T-cell (primary cell): ENCODE results near the gene FNBP1L. TPM values are rescaled to one million over a fixed set of nuclear protein-coding genes. Genes with fewer than 3 reads are reported as not detected.
"Not testable (repeated sequence)": the region's sequence is repeated elsewhere in the genome, so short reads cannot be mapped to it uniquely, and the experiment has no call there.

Experiments
- ATAC-seq, 4 experiments: fragments of 200-7000 bp in 3 of 4; fragments of 150-1000 bp in 1 of 4; cut with Tn5 transposase; replicated peaks in 1 of 4; 1 replicate in 3 of 4; 2 replicates in 1 of 4; pipeline ENCODE4 v1.10.0; 2021; ENCODE audit warnings: moderate library complexity in 3 of 4, mild to moderate bottlenecking in 2 of 4, moderate number of reproducible peaks in 1 of 4
- CTCF ChIA-PET, 2 donors: fragments of 300-600 bp; sonication (Branson Sonifier 250); formaldehyde crosslinking; loops; one replicate each; lab custom pipeline; 2022; ENCODE audit warnings: antibody characterized with exemption in 2 of 2; lab: Charles Lee
- POLR2A ChIA-PET, 2 donors: fragments of 300-600 bp; sonication (Branson Sonifier 250); formaldehyde crosslinking; loops; one replicate each; lab custom pipeline; 2022; ENCODE audit warnings: antibody characterized with exemption in 2 of 2; lab: Charles Lee
- DNase-seq, 35 experiments: peaks; one replicate each; pipeline versions ENCODE4 v3.0.0 to v3.0.0-alpha.2; 2013 to 2023
- H3K27ac ChIP-seq: one replicate; pipeline ENCODE4 v1.5.1; 2013; ENCODE audit warnings: low read length
- H3K27me3 ChIP-seq, 2 experiments: replicated peaks in 1 of 2; 1 replicate in 1 of 2; 2 replicates in 1 of 2; pipeline versions ENCODE4 v1.6.1 to v1.7.0; 2013; ENCODE audit warnings: low read length in 1 of 2, mixed read lengths in 1 of 2; ENCODE audit not compliant: control insufficient read depth in 2 of 2, insufficient read depth in 2 of 2; ENCODE audit errors: extremely low read depth in 1 of 2
- H3K36me3 ChIP-seq, 2 donors: 1 replicate in 1 of 2; 2 replicates in 1 of 2; pipeline versions ENCODE4 v1.6.1 to v1.7.0; 2013; ENCODE audit warnings: low read length in 1 of 2; ENCODE audit not compliant: control insufficient read depth in 2 of 2, insufficient read depth in 1 of 2; ENCODE audit errors: extremely low read depth in 1 of 2
- H3K4me1 ChIP-seq, 2 experiments: 1 replicate in 1 of 2; 2 replicates in 1 of 2; pipeline versions ENCODE4 v1.6.1 to v1.7.0; 2013; ENCODE audit warnings: low read length in 2 of 2, mixed read lengths in 1 of 2; ENCODE audit not compliant: insufficient read depth in 2 of 2, control insufficient read depth in 1 of 2; ENCODE audit errors: extremely low read depth in 1 of 2
- H3K4me3 ChIP-seq, 2 donors: 1 replicate in 1 of 2; 2 replicates in 1 of 2; pipeline versions ENCODE4 v1.5.1 to v1.7.0; 2013; ENCODE audit warnings: mild to moderate bottlenecking in 2 of 2, low read length in 1 of 2, moderate library complexity in 1 of 2; ENCODE audit not compliant: control insufficient read depth in 1 of 2; ENCODE audit errors: extremely low read depth in 1 of 2
- H3K9me3 ChIP-seq: 2 replicates; pipeline ENCODE4 v1.7.0; 2013
- H3K27ac Mint-ChIP-seq, 2 donors: one replicate each; pipeline ENCODE4 v1.8.0; 2020 to 2021; ENCODE audit warnings: mild to moderate bottlenecking in 2 of 2, mixed read lengths in 2 of 2
- H3K27me3 Mint-ChIP-seq, 2 donors: one replicate each; pipeline ENCODE4 v1.8.0; 2021 to 2022; ENCODE audit warnings: mixed read lengths in 2 of 2
- H3K36me3 Mint-ChIP-seq: one replicate; pipeline ENCODE4 v1.8.0; 2021; ENCODE audit warnings: mixed read lengths
- H3K4me1 Mint-ChIP-seq, 3 donors: one replicate each; pipeline ENCODE4 v1.8.0; 2020 to 2022; ENCODE audit warnings: mixed read lengths in 3 of 3, mild to moderate bottlenecking in 1 of 3
- H3K4me3 Mint-ChIP-seq, 3 donors: one replicate each; pipeline ENCODE4 v1.8.0; 2020 to 2022; ENCODE audit warnings: mild to moderate bottlenecking in 3 of 3, mixed read lengths in 3 of 3, moderate library complexity in 3 of 3
- H3K9me3 Mint-ChIP-seq, 3 donors: one replicate each; pipeline ENCODE4 v1.8.0; 2020 to 2022; ENCODE audit warnings: mixed read lengths in 3 of 3
- WGBS: methylation state at CpG from one replicate; pipeline ENCODE4 v1.1.5; 2013; ENCODE audit warnings: missing lambda C conversion rate; ENCODE audit not compliant: insufficient coverage; 5-methylcytosine and 5-hydroxymethylcytosine counted together
- total RNA-seq, 35 experiments: library from RNA in 6 of 35; stranded (reverse) in 6 of 35; fragments of 120-200 nt in 1 of 35; gene quantifications; one replicate each; pipeline versions ENCODE4 v1.2.1 to v1.2.4 and lab custom pipeline; 2013 to 2026

FNBP1L gene
- total RNA-seq, 5 donors from 2014 or later (not counting 1 experiment from before 2014, with no cell fraction given) = 1.2 to 3.2 (median 1.6) TPM

- DNase-seq, H3K36me3 ChIP-seq, H3K4me1 Mint-ChIP-seq, ATAC-seq, H3K27ac Mint-ChIP-seq, H3K9me3 ChIP-seq, H3K36me3 Mint-ChIP-seq, H3K27ac ChIP-seq, CTCF ChIA-PET, H3K27me3 Mint-ChIP-seq, H3K4me3 ChIP-seq, POLR2A ChIA-PET, H3K4me3 Mint-ChIP-seq, H3K4me1 ChIP-seq, H3K27me3 ChIP-seq: not testable (repeated sequence)
- WGBS = no CpG with 5 or more reads among the region's 5 CpGs
- H3K9me3 Mint-ChIP-seq = peaks cover 8 to 27% (median 23%) of the 10 kb centered on the region in 3 donors
Measured at GRCh38 chr1:93481899-93482298, 34.0 kb downstream of the FNBP1L start.

- CTCF ChIA-PET = no interaction called here
- peaks cover 4 to 23% (median 18%) of the 10 kb centered on the region in 3 donors for H3K9me3 Mint-ChIP-seq
- DNase-seq = no peak
- Histone ChIP-seq H3K36me3 (no peaks in the 10 kb centered on the region), H3K9me3 (no peaks in the 10 kb centered on the region), H3K27ac (no peak overlapping the region), H3K4me3 (no peak overlapping the region), H3K4me1 (no peaks in the 10 kb centered on the region), H3K27me3 (peaks cover 0 to 3% of the 10 kb centered on the region in 2 experiments)
- H3K4me3 Mint-ChIP-seq = no peak overlapping the region
- WGBS = no CpG with 5 or more reads among the region's 3 CpGs
- no peak for ATAC-seq
- H3K4me1 Mint-ChIP-seq = no peaks in the 10 kb centered on the region
- H3K36me3 Mint-ChIP-seq = peaks cover 5% of the 10 kb centered on the region
- H3K27me3 Mint-ChIP-seq = no peaks in the 10 kb centered on the region
- no peak overlapping the region for H3K27ac Mint-ChIP-seq
- POLR2A ChIA-PET = no interaction called here
Measured at GRCh38 chr1:93483200-93483599, 35.3 kb downstream of the FNBP1L start.

GRCh38 chr1:93483606-93484005 is 35.7 kb downstream of the FNBP1L start:
- Histone ChIP-seq H3K4me1 (no peaks in the 10 kb centered on the region), H3K27ac (no peak overlapping the region), H3K36me3 (no peaks in the 10 kb centered on the region), H3K27me3 (peaks cover 0 to 3% of the 10 kb centered on the region in 2 experiments), H3K9me3 (no peaks in the 10 kb centered on the region), H3K4me3 (no peak overlapping the region)
- H3K27me3 Mint-ChIP-seq = no peaks in the 10 kb centered on the region
- no peak overlapping the region for H3K27ac Mint-ChIP-seq
- ATAC-seq (no peak), DNase-seq (no peak)
- H3K4me3 Mint-ChIP-seq = no peak overlapping the region
- peaks cover 5% of the 10 kb centered on the region for H3K36me3 Mint-ChIP-seq
- H3K9me3 Mint-ChIP-seq = peaks cover 0 to 19% (median 14%) of the 10 kb centered on the region in 3 donors
- ChIA-PET POLR2A (no interaction called here), CTCF (no interaction called here)
- H3K4me1 Mint-ChIP-seq = no peaks in the 10 kb centered on the region

GRCh38 chr1:93488207-93488606 is 40.3 kb downstream of the FNBP1L start:
- Mint-ChIP-seq H3K36me3 (no peaks in the 10 kb centered on the region), H3K27ac (no peak overlapping the region), H3K9me3 (no peaks in the 10 kb centered on the region), H3K27me3 (peaks cover 4% of the 10 kb centered on the region in 2 donors), H3K4me1 (no peaks in the 10 kb centered on the region), H3K4me3 (no peak overlapping the region)
- peaks cover 0 to 3% of the 10 kb centered on the region in 2 experiments for H3K27me3 ChIP-seq
- WGBS = no CpG with 5 or more reads among the region's 2 CpGs
- ChIA-PET CTCF (no interaction called here), POLR2A (no interaction called here)
- no peak overlapping the region for H3K4me3 ChIP-seq
- H3K4me1 ChIP-seq = no peaks in the 10 kb centered on the region
- H3K27ac ChIP-seq = no peak overlapping the region
- ATAC-seq (no peak), DNase-seq (peak in 1 of 35 experiments; percentile 1)
- H3K9me3 ChIP-seq = no peaks in the 10 kb centered on the region
- H3K36me3 ChIP-seq = no peaks in the 10 kb centered on the region

- POLR2A ChIA-PET = interaction anchor here in 1 of 2 donors (0.6 kb wide), 1 partner anchor 9 kb away, joined by 3 read pairs; no protein-coding TSS in a partner anchor
- H3K9me3 ChIP-seq = no peaks in the 10 kb centered on the region
- DNase-seq (no peak), ATAC-seq (no peak)
- no peaks in the 10 kb centered on the region for H3K36me3 ChIP-seq
- Mint-ChIP-seq H3K4me3 (no peak overlapping the region), H3K27me3 (peaks cover 4% of the 10 kb centered on the region in 2 donors), H3K27ac (no peak overlapping the region), H3K9me3 (no peaks in the 10 kb centered on the region), H3K36me3 (no peaks in the 10 kb centered on the region), H3K4me1 (no peaks in the 10 kb centered on the region)
- H3K27ac ChIP-seq = no peak overlapping the region
- H3K4me3 ChIP-seq = no peak overlapping the region
- H3K27me3 ChIP-seq = peaks cover 0 to 3% of the 10 kb centered on the region in 2 experiments
- CTCF ChIA-PET = no interaction called here
- no peaks in the 10 kb centered on the region for H3K4me1 ChIP-seq
Measured at GRCh38 chr1:93489756-93490155, 41.8 kb downstream of the FNBP1L start.

- H3K4me3 ChIP-seq = no peak overlapping the region
- H3K4me1 ChIP-seq = no peaks in the 10 kb centered on the region
- no peak overlapping the region for H3K27ac ChIP-seq
- no peaks in the 10 kb centered on the region for H3K36me3 ChIP-seq
- Mint-ChIP-seq H3K36me3 (no peaks in the 10 kb centered on the region), H3K27ac (no peak overlapping the region), H3K9me3 (no peaks in the 10 kb centered on the region), H3K27me3 (peaks cover 4% of the 10 kb centered on the region in 2 donors), H3K4me3 (no peak overlapping the region), H3K4me1 (no peaks in the 10 kb centered on the region)
- CTCF ChIA-PET = no interaction called here
- POLR2A ChIA-PET = interaction anchor here in 1 of 2 donors (0.7 kb wide), 1 partner anchor 194 kb away, joined by 3 read pairs; no protein-coding TSS in a partner anchor
- ATAC-seq = no peak
- peaks cover 0 to 3% of the 10 kb centered on the region in 2 experiments for H3K27me3 ChIP-seq
- H3K9me3 ChIP-seq = no peaks in the 10 kb centered on the region
- DNase-seq = no peak
Measured at GRCh38 chr1:93490357-93490756, 42.4 kb downstream of the FNBP1L start.

- no peak overlapping the region for H3K27ac ChIP-seq
- H3K27ac Mint-ChIP-seq = no peak overlapping the region
- H3K9me3 Mint-ChIP-seq = no peaks in the 10 kb centered on the region
- DNase-seq = no peak
- ChIA-PET CTCF (no interaction called here), POLR2A (no interaction called here)
- H3K4me3 ChIP-seq = no peak overlapping the region
- H3K4me3 Mint-ChIP-seq = no peak overlapping the region
- peaks cover 0 to 6% of the 10 kb centered on the region in 2 donors for H3K27me3 Mint-ChIP-seq
- no peaks in the 10 kb centered on the region for H3K9me3 ChIP-seq
- H3K4me1 Mint-ChIP-seq = no peaks in the 10 kb centered on the region
- 100% methylated on average over 1 of the region's 1 CpG for WGBS
- no peak for ATAC-seq
- H3K4me1 ChIP-seq = no peaks in the 10 kb centered on the region
- H3K36me3 ChIP-seq = no peaks in the 10 kb centered on the region
- H3K27me3 ChIP-seq = peaks cover 0 to 3% of the 10 kb centered on the region in 2 experiments
- no peaks in the 10 kb centered on the region for H3K36me3 Mint-ChIP-seq
Measured at GRCh38 chr1:93495911-93496310, 48.0 kb downstream of the FNBP1L start.
